ENCODE results near the gene SPOUT1.
"Not testable (repeated sequence)": the region's sequence is repeated elsewhere in the genome, so short reads cannot be mapped to it uniquely, and the experiment has no call there.

GRCh38 chr9:128870941-128871265 is 41.3 kb upstream of the SPOUT1 start:
- TF ChIP-seq DPF2 (IDR thresholded peaks at IDR 0.05); CTCF (IDR thresholded peaks at IDR 0.05 in 2 of 3, conservative IDR thresholded peaks at IDR 0.05 in 1 of 3; ENCODE audit: control insufficient read depth in 2 of 3, extremely low read depth in 1 of 3, insufficient read depth in 1 of 3, low read depth in 3 of 3, low read length in 3 of 3); POLR2A (IDR thresholded peaks at IDR 0.05; ENCODE audit: low read depth, low read length); NBN (IDR thresholded peaks at IDR 0.05); TCF7 (IDR thresholded peaks at IDR 0.05; ENCODE audit: borderline replicate concordance); PKNOX1 (IDR thresholded peaks at IDR 0.05); ELK1 (IDR thresholded peaks at IDR 0.05; ENCODE audit: low read depth, low read length); ZBTB11 (CRISPR knock-in tag; IDR thresholded peaks at IDR 0.05); HDGF (IDR thresholded peaks at IDR 0.05); RBBP5 (conservative IDR thresholded peaks at IDR 0.05); CEBPB (IDR thresholded peaks at IDR 0.05; ENCODE audit: borderline replicate concordance in 1 of 2, low read depth in 2 of 2, low read length in 2 of 2); TAF1 (IDR thresholded peaks at IDR 0.05; ENCODE audit: borderline replicate concordance, low read depth, low read length); GABPA (IDR thresholded peaks at IDR 0.05; ENCODE audit: low read depth); SIX5 (IDR thresholded peaks at IDR 0.05; ENCODE audit: low read depth, low read length, severe bottlenecking): not testable (repeated sequence)

All from GM12878 (cell line).